ENCODE results near the gene TNS3. TPM values are rescaled to one million over a fixed set of nuclear protein-coding genes. Genes with fewer than 3 reads are reported as not detected.

The TNS3 gene
- total and polyA plus RNA-seq, 7 donors: 17.4 to 43.8 (median 28.8) TPM

GRCh38 chr7:47535704-47536628 is 45.9 kb downstream of the TNS3 start:
- no peak for DNase-seq
- TF ChIP-seq POLR2AphosphoS5 (IDR thresholded peaks at IDR 0.05) (no peak), POLR2A (IDR thresholded peaks at IDR 0.05) (no peak), EP300 (IDR thresholded peaks at IDR 0.05) (no peak), CTCF (IDR thresholded peaks at IDR 0.05) (no peak)
- peak overlapping the region in 1 of 4 donors; percentile 62 for H3K27ac ChIP-seq
- no peaks in the 10 kb centered on the region for H3K36me3 ChIP-seq
- intact Hi-C loops (cut with DNase I): loop anchor here (5.0 kb wide), 1 partner anchor 36 kb away; no protein-coding TSS in a partner anchor
- H3K27me3 ChIP-seq: no peaks in the 10 kb centered on the region
- no peaks in the 10 kb centered on the region for H3K9me3 ChIP-seq
- H3K4me3 ChIP-seq: peak overlapping the region in 1 of 4 donors; percentile 62
- H3K4me1 ChIP-seq: peaks cover 0 to 49% (median 32%) of the 10 kb centered on the region in 4 donors
- 82 to 86% methylated on average over 23 of the region's 23 CpGs for WGBS, 2 donors

GRCh38 chr7:47535035-47535703 is 46.7 kb downstream of the TNS3 start:
- no peak overlapping the region for H3K4me3 ChIP-seq
- no peak for DNase-seq
- TF ChIP-seq EP300 (IDR thresholded peaks at IDR 0.05): no peak
- H3K27ac ChIP-seq: peak overlapping the region in 1 of 4 donors; percentile 62
- H3K36me3 ChIP-seq: no peaks in the 10 kb centered on the region
- no peaks in the 10 kb centered on the region for H3K9me3 ChIP-seq
- 70 to 85% methylated on average over 5 of the region's 5 CpGs for WGBS, 2 donors
- H3K27me3 ChIP-seq: no peaks in the 10 kb centered on the region
- intact Hi-C loops (cut with DNase I): loop anchor here (5.0 kb wide), 1 partner anchor 37 kb away; no protein-coding TSS in a partner anchor
- H3K4me1 ChIP-seq: peaks cover 0 to 48% (median 32%) of the 10 kb centered on the region in 4 donors

DNA sequence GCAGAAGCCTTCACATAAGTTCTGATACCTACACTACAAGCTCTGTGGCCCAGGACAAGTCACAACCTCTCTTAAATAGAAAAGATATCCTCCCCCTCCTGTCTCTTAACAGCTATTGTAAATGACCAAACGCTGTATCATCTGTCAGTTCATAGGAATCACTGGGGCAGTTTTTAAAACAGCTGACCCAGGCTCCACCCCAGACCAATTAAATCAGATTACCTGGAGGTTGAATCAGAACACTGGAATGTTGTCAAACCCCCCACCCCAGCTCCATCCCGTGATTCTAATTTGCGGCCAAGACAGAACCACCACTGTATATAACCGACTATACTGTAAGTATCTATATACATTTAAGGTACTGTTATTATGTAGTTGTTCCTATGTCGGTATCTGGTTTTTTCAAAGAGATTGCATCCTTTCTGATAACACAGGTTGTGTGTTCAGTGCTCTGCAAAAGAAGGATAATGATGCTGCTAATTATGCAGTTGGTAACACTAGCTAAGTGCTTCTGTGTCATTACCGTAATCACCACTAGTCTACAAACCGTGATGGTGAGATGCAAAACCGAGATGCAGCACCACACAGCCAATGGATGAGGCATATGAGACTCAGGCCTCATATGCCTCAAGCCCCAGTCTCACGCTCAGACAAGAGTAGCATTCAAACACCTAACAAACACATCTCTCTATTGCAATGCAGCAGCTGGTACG is 47.4 kb downstream of the TNS3 start:
- H3K27me3 ChIP-seq: no peaks in the 10 kb centered on the region
- H3K9me3 ChIP-seq: no peaks in the 10 kb centered on the region
- 81 to 89% methylated on average over 10 of the region's 10 CpGs for WGBS, 2 donors
- H3K4me3 ChIP-seq: no peak overlapping the region
- no peaks in the 10 kb centered on the region for H3K36me3 ChIP-seq
- H3K27ac ChIP-seq: no peak overlapping the region
- H3K4me1 ChIP-seq: peaks cover 0 to 42% (median 30%) of the 10 kb centered on the region in 4 donors
- TF ChIP-seq POLR2A (IDR thresholded peaks at IDR 0.05) (no peak), EP300 (IDR thresholded peaks at IDR 0.05) (no peak), CTCF (IDR thresholded peaks at IDR 0.05) (no peak), POLR2AphosphoS5 (IDR thresholded peaks at IDR 0.05) (no peak)
- intact Hi-C loops (cut with DNase I): loop anchor here (5.0 kb wide), 1 partner anchor 38 kb away; no protein-coding TSS in a partner anchor
- DNase-seq: no peak

DNA sequence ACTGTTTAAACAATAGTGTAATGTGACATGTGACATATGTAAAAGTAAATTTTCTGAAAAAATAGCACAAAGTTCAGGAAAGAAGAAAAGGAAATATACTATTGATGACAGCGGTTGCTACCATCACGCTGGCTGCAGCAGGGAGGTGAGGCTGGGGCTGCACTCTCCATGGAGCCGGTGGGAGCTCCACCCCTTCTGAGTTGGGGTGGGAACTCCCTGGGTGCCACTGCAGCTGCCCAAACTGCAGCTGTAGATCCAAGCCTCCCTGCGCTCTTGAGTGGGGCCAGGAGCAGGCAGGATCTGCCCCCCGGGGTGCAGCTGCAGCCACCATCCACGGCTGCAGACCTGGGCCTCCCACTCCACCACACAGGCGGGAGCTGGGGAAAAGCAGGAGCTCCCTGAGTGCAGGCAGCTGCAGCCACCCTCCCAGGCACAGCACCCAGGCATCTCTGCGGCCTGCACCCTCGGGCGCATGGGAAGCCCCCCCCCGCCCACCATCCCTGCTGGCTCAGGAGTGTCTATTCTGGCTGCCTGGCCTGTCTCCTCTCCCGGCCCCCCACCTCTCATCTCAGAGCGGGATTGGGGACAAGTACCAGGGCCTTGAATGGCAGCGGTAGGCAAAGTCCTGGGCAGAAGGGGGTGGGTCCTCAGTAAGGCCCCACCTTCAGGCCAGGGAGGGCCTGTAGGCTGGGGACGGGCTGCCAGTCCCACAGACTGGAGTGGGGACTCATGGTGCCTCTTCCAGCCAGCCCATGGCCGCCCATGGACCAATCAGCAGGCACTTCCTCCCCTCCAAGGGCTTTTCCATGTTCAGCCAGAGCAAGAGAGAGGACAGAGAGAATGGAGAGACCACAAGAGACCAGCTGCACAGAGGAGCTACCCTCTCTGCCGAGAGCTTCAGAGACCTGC is 50.1 kb downstream of the TNS3 start:
- TF ChIP-seq POLR2AphosphoS5 (IDR thresholded peaks at IDR 0.05): no peak
- TF ChIP-seq EP300 (IDR thresholded peaks at IDR 0.05): no peak
- no peak for TF ChIP-seq CTCF (IDR thresholded peaks at IDR 0.05)
- no peak for TF ChIP-seq POLR2A (IDR thresholded peaks at IDR 0.05)
- Histone ChIP-seq H3K9me3 (no peaks in the 10 kb centered on the region), H3K36me3 (peaks cover 0 to 4% (median 0%) of the 10 kb centered on the region in 4 donors), H3K4me3 (no peak overlapping the region), H3K27ac (no peak overlapping the region), H3K27me3 (no peaks in the 10 kb centered on the region), H3K4me1 (peaks cover 0 to 21% (median 11%) of the 10 kb centered on the region in 4 donors)
- WGBS, 2 donors: 93 to 94% methylated on average over 17 of the region's 17 CpGs
- intact Hi-C loops (cut with DNase I): no loop called here
- no peak for DNase-seq
